Breast epithelium (tissue), 4 donors: Measurements from ENCODE around the gene P2RY6. TPM values are rescaled to one million over a fixed set of nuclear protein-coding genes. Genes with fewer than 3 reads are reported as not detected.

ENCODE experiments used
- DNase-seq, 2 donors: peaks; one replicate each; pipeline ENCODE4 v3.0.0-alpha.2; 2019; ENCODE audit warnings: low spot score in 2 of 2
- H3K27ac ChIP-seq, 2 donors: fragments of 200-600 bp; sonication (generic) in 1 of 2; one replicate each; pipeline ENCODE4 v1.5.1; 2016 to 2019; ENCODE audit warnings: mild to moderate bottlenecking in 1 of 2
- H3K27me3 ChIP-seq, 2 donors: fragments of 200-600 bp; sonication (generic) in 1 of 2; one replicate each; pipeline versions ENCODE4 v1.5.1 to v1.6.0; 2017 to 2019; ENCODE audit warnings: control low read depth in 1 of 2, mild to moderate bottlenecking in 1 of 2
- H3K36me3 ChIP-seq: fragments of 200-600 bp; one replicate; pipeline ENCODE4 v1.5.1; 2019
- H3K4me1 ChIP-seq, 2 donors: fragments of 200-600 bp; sonication (generic); one replicate each; pipeline ENCODE4 v1.5.1; 2016 to 2019; ENCODE audit warnings: control low read depth in 1 of 2
- H3K4me3 ChIP-seq, 3 donors: fragments of 200-600 bp; sonication (generic); 1 replicate in 2 of 3; 2 replicates in 1 of 3; pipeline ENCODE4 v1.5.1; 2016 to 2019; ENCODE audit warnings: mild to moderate bottlenecking in 3 of 3, moderate library complexity in 2 of 3
- H3K9me3 ChIP-seq, 2 donors: fragments of 200-600 bp; sonication (generic) in 1 of 2; one replicate each; pipeline ENCODE4 v1.5.1; 2016 to 2019; ENCODE audit warnings: control low read depth in 1 of 2
- CTCF ChIP-seq, 3 donors: fragments of 450-650 bp; IDR thresholded peaks; one replicate each; pipeline ENCODE4 v1.5.1; 2016 to 2017; ENCODE audit warnings: antibody characterized with exemption in 3 of 3, mild to moderate bottlenecking in 3 of 3, moderate library complexity in 3 of 3
- POLR2A ChIP-seq: fragments of 450-650 bp; IDR thresholded peaks from one replicate; pipeline ENCODE4 v1.6.1; 2016; ENCODE audit warnings: antibody characterized with exemption, mild to moderate bottlenecking, moderate library complexity
- POLR2AphosphoS5 ChIP-seq, 3 donors: sonication (generic); formaldehyde crosslinking; IDR thresholded peaks; one replicate each; pipeline ENCODE4 v1.6.1; 2017; ENCODE audit warnings: antibody characterized with exemption in 3 of 3
- intact Hi-C: fragments of 100-400 bp; cut with DNase I; formaldehyde crosslinking; loops from one replicate; pipeline ENCODE4 v1.15.1; 2023; ENCODE audit warnings: low total_unique reads
- total RNA-seq, 3 donors: library from RNA; depleted of rRNA; stranded (reverse); fragments of >200 nt; gene quantifications; one replicate each; pipeline ENCODE4 v1.1.0, GENCODE V29; 2016

P2RY6 gene
- total RNA-seq, 3 donors from 2014 or later = 1.6 to 3.4 (median 1.9) TPM

- intact Hi-C loops = no loop called here
- Histone ChIP-seq H3K9me3 (no peaks in the 10 kb centered on the region), H3K4me3 (no peak overlapping the region), H3K36me3 (no peaks in the 10 kb centered on the region), H3K27ac (peak overlapping the region; percentile 65 to 90), H3K27me3 (no peaks in the 10 kb centered on the region), H3K4me1 (no peaks in the 10 kb centered on the region)
- no peak for DNase-seq
- TF ChIP-seq POLR2AphosphoS5 (IDR thresholded peaks at IDR 0.05) (no peak), CTCF (IDR thresholded peaks at IDR 0.05) (no peak), POLR2A (no peak)
Measured at GRCh38 chr11:73258104-73259035, 13.8 kb upstream of the P2RY6 start.

GRCh38 chr11:73259406-73260126 lies 12.6 kb upstream of the P2RY6 start:
- intact Hi-C loops = no loop called here
- no peaks in the 10 kb centered on the region for H3K9me3 ChIP-seq
- DNase-seq = no peak
- peaks cover 4 to 7% of the 10 kb centered on the region in 2 donors for H3K27me3 ChIP-seq
- H3K4me3 ChIP-seq = no peak overlapping the region
- H3K36me3 ChIP-seq = no peaks in the 10 kb centered on the region
- TF ChIP-seq POLR2AphosphoS5 (IDR thresholded peaks at IDR 0.05) (no peak), CTCF (IDR thresholded peaks at IDR 0.05) (no peak), POLR2A (no peak)
- peaks cover 0 to 5% of the 10 kb centered on the region in 2 donors for H3K4me1 ChIP-seq
- H3K27ac ChIP-seq = no peak overlapping the region

GRCh38 chr11:73260127-73260457 lies 12.0 kb upstream of the P2RY6 start:
- Histone ChIP-seq H3K27me3 (peaks cover 4 to 12% of the 10 kb centered on the region in 2 donors), H3K27ac (no peak overlapping the region), H3K4me3 (no peak overlapping the region), H3K9me3 (no peaks in the 10 kb centered on the region), H3K4me1 (peaks cover 0 to 5% of the 10 kb centered on the region in 2 donors), H3K36me3 (no peaks in the 10 kb centered on the region)
- DNase-seq = no peak
- intact Hi-C loops = no loop called here
- TF ChIP-seq CTCF (IDR thresholded peaks at IDR 0.05) = no peak
- no peak for TF ChIP-seq POLR2AphosphoS5 (IDR thresholded peaks at IDR 0.05)
- no peak for TF ChIP-seq POLR2A

- Histone ChIP-seq H3K4me1 (peaks cover 0 to 5% of the 10 kb centered on the region in 2 donors), H3K27ac (no peak overlapping the region), H3K27me3 (peaks cover 4 to 17% of the 10 kb centered on the region in 2 donors), H3K36me3 (no peaks in the 10 kb centered on the region), H3K9me3 (no peaks in the 10 kb centered on the region), H3K4me3 (no peak overlapping the region)
- no peak for TF ChIP-seq CTCF (IDR thresholded peaks at IDR 0.05)
- TF ChIP-seq POLR2A = no peak
- TF ChIP-seq POLR2AphosphoS5 (IDR thresholded peaks at IDR 0.05) = no peak
- peak in 1 of 2 donors; percentile 27 for DNase-seq
- intact Hi-C loops = no loop called here
Measured at GRCh38 chr11:73262851-73263495, 9.2 kb upstream of the P2RY6 start.
